HG03558 (cell line): Measurements from ENCODE around the gene GCKR.

ENCODE experiments used
- ATAC-seq: cut with Tn5 transposase; IDR thresholded peaks from one replicate; pipeline ENCODE4 v1.9.1; 2021; ENCODE audit warnings: moderate number of reproducible peaks; ENCODE audit not compliant: unreplicated experiment; ENCODE audit errors: extremely low read depth

GCKR gene, protein sequence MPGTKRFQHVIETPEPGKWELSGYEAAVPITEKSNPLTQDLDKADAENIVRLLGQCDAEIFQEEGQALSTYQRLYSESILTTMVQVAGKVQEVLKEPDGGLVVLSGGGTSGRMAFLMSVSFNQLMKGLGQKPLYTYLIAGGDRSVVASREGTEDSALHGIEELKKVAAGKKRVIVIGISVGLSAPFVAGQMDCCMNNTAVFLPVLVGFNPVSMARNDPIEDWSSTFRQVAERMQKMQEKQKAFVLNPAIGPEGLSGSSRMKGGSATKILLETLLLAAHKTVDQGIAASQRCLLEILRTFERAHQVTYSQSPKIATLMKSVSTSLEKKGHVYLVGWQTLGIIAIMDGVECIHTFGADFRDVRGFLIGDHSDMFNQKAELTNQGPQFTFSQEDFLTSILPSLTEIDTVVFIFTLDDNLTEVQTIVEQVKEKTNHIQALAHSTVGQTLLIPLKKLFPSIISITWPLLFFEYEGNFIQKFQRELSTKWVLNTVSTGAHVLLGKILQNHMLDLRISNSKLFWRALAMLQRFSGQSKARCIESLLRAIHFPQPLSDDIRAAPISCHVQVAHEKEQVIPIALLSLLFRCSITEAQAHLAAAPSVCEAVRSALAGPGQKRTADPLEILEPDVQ

DNA sequence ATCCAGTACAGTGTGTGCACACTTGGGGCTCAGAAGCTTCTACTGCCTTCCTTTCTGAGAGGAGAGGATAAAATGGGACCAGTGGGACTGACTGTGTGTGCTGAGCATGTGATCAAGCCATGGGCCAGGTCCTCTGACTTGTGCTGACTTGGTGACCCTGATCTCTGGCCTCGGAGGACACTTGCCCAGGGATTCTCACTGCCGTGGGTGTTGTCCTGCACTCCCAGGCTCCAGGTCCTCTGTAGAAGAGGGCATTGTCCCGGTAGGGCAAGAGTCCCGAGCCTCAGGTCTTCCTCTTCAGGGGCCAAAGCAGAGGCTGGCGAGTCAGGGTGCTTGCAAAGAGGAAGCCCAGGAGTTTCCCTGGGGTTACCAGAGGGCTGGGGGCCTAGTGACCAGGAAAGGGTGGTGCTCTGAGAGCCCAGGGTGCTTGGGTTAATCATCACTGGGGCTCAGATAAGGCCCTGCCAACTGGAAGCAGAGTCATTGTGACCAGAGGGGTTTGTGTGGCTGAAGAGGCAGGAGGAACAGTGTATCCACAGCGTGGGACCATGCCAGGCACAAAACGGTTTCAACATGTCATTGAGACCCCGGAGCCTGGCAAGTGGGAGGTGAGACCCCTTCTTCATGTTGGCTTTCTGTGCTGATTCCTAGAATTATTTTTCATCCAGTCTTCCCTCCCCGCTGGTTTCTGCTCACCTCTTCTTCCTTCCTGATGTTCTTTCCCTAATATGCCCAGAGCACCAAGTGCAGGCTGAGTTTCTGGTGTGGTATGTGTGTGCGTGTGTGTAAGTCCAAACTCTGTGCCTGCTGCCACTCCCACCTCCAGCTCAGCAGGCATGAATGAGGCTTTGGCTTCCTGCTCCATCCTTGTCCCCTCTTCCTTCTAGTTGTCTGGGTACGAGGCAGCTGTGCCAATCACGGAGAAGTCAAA, at the start of gene GCKR:
TSS of gene GCKR (plus strand) at position 483 of the 931 bp plus-strand sequence. CDS start at position 549, 66 bp downstream.
- no peak for ATAC-seq

DNA sequence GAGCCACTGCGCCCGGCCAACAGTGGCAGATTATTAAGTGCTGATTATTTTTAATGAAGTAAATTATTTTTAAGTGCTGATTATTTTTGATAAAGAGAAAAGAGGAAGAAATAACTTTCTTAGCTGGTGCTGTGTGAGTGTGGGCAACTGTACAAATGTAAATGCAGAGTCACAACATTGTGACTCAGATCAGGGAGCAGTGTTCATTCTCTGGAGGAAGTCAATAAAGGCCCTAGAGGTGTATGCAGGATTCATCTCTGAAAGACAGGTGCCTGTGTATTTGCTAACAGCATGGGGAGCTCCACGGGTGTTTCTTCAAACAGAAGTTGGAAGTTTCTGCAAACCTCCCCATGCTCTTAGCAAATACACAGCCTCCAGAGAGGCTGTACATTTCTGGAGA, 48.3 kb upstream of the GCKR start:
- ATAC-seq, result no peak

DNA sequence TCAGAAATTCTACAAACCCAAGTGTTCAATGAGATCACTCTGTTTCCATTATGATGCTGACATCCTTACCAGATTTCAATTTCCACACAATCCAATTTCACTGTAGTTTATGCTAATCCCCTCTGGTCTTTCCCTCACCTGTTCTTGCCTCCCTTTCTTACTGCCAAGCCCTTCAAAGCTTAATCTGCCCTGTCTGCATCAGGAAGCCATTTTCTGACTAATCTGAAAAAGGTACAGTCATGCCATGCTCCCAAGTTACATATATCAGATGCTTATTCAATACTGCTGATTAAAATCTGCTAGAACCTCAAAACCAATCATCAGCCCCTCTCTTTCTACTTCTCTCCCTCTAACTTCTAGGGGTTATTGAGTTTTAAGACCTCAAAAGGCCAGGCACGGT, 45.5 kb upstream of the GCKR start:
- ATAC-seq, result no peak

DNA sequence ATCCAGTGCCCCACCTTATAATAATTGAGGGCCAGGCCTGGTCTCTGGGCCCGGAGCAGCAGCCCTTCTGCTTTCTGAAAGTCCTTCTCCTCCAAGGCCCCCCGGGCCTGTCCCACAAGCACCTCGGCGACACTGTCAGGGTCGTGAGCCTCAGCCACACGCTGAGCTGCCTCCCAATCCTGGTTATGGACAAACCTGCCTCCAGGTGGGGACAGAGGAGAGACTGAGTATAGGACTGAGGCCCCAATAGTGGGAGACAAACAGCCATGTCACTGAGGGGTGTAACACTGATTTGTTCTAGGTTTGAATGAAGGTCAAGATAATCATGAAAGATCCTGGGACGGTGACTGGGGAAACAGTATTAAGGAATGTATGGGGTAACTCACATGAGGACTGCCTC, 42.7 kb upstream of the GCKR start:
- ATAC-seq, result no peak

DNA sequence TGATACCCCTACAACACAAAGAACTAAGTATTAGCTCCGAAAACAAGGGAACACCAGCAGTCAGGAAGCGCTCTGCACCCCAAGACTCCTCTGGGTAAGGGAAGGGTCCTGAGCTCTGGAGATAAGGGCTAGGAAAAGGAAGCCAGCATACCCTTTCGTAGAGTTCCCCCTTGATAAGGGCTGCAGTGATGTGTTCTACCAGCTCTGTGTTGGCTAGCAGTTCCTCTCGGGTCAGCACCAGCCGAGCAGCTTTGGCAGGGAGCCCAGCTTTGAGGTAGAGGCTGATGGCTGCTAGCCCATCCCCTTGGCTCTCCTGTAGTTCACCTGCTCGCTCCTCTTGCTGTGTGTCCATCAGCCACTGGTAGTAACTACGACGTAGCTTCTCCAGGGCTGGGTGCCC, 35.5 kb upstream of the GCKR start:
- ATAC-seq, result no peak

DNA sequence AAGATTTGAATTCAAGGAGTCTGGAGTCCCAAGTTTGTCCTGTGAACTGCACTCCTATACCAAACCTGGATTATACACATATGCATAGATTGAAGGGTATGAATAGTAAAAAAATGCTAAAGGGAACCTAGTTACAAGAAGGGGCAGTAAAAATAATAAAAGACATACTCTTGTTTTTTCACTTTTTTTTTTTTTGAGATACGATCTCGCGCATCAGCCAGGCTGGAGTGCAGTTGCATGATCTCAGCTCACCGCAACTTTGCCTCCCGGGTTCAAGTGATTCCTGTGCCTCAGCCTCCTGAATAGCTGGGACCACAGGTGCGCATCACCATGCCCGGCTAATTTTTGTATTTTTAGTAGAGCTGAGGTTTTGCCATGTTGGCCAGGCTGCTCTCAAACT, 32.2 kb upstream of the GCKR start:
- ATAC-seq, result no peak

DNA sequence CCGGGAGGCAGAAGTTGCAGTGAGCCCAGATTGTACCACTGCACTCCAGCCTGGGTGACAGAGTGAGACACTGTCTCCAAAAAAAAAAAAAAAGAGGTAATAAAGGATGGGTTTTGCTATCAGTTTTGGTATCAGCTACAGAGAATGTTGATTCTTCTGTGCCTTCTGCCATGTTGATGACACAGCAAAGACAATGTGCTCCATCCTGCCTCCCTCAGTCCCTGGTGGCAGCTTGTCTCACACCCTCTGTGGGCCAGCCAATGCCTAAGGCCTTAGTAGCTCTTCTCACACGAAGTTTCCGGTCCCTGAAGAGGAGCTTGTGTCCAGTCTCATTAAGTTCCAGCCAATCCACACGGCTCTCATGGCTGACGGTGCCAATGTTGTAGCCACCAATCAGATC, 24.7 kb upstream of the GCKR start:
- no peak for ATAC-seq

DNA sequence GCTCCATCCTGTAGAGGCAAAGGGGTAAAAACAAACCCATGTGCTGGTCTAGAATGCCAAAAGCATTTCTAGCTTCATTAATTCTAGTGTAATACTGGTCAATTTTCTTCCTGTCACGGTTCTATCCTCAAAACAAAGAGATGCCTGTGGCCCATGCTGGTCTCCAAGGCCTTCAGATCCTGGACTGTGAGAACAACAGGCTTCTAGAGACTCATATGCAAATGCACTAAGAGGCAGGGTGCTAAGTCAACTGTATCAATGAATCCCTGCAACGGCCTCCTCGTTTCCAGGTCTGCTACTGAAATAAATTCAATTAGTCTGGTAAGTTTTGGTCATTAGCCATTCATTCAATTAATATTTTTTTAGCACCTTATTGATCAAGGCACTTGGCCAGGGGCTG, 11.1 kb upstream of the GCKR start:
- no peak for ATAC-seq

DNA sequence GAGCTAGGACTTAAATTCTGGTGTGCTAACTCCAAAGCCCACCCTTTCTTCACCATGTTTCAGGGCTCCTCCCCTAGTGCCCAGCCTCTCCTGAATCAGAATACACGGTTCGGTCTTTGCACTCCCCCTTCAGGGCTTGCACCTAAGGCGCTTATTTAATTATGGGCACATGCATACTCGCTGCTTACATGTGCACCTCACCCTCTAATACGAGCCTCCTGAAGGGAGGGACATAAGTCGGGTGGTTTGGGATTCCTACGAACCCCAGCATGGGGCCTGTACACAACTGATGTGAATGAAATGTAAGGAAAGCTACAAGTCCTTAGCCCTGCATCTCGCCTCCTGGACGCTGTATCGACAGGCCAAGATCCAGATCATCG, 7.5 kb upstream of the GCKR start:
- no peak for ATAC-seq

DNA sequence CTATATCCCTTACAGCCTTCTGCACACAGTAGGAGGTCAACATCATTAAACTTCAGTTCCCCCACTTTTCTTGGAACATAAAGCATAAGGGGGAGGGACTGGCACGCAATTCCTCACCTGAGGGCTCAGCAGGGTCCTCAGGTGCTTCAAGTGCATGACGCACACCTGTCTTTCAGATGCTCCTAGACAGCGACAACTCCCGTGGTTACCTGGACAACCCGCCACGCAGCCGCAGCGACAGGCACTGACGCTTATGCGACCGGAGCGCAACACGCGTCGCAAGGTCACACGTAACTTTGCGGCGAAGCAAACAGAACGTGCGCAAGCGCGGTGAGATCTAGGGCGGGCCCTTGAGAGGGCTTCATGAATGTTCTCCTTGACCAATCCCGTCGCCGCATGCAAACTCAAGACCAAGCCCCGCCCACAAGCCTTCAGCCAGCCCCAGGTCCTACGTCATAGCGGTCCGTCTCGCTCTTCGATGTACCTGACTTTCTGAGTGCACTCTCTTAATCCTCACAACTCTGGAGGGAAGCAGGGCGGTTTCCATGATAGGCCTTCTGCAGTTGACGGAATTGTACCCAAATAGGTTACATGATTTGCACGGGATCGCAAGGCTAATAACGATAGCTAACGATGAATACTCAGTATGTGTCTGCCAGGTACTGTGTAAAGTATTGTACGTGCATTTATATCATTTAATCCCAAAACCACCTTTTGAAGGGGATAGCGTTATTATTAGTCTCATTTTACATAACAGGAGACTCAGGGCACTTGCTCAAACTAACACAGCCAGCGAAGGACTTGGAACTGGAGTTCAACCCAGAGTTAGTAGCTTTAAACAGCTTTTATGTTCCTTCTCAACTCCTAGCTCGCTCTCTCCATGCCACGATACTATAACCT, 6.9 kb upstream of the GCKR start, which contains the start of gene IFT172:
TSS of gene IFT172 (minus strand) at position 246 of the 900 bp plus-strand sequence. CDS start at position 156, 90 bp downstream.
- peak; percentile 83 for ATAC-seq

DNA sequence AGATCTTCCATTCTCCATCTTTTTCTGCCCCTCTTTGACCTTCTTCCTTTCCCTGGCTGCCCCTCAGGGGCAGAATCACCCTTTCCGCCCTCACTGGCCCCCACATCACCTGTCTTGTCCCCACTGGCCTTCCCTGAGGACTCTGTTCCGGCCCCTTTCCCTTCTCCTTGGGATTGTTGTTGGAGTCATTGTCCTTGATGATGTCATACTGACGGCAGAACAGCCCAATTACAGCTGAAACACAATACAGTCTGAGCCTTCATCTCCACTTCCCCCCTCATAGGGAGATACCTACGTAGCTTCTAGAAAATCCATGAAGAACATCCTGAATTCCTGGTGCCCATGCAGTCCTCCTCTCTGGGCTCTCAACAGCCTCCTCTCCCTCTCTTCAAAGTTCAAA, 4.1 kb upstream of the GCKR start:
- ATAC-seq, result no peak

DNA sequence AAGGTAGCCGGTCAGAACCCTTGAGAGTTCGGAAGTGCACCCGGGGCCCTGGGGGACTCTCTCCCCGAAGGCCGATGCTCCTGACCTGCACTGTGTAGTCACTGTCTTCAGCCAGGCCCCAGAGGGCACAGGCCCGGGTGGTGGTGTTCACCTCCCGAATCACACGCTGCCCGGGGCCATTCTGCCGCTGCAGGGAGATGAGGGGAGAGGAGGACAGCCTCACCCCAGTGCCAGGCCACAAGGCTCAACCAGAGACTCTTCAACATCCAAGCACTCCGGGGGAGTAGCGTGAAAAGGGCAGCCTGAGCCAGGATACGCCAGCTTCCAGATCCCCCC, 2.7 kb upstream of the GCKR start:
- no peak for ATAC-seq

DNA sequence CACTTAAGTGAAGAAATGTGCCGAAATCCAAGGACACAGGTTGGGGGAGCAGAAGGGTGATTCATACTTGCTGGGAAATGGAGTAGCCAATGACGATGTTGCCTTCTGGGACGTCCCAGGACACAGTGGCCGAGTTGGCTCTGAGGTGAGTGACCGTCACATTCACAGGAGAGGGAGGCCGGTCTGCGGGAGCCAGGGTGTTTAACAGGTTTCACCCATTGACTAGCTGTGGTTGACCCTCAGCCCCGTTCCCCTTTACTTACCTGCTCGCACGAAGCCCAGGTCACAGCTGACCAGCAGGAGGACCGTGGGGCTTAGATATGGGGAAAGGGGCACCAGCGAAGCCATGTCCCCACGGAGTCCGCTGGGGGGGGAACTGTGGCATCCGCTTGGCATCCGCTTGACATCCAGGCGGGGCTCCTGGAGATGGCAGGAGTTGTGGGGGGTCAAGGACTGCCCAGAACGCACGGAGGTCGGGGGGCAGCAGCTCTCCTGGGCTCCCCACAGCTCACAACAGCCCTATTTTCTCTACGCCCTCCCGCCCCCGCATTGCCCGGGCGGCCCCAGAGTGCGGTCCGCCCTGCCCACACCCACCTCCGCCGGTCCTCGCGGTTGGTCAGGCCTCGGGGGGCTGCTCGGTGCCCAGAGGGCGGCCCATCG, 2.2 kb upstream of the GCKR start:
- no peak for ATAC-seq

DNA sequence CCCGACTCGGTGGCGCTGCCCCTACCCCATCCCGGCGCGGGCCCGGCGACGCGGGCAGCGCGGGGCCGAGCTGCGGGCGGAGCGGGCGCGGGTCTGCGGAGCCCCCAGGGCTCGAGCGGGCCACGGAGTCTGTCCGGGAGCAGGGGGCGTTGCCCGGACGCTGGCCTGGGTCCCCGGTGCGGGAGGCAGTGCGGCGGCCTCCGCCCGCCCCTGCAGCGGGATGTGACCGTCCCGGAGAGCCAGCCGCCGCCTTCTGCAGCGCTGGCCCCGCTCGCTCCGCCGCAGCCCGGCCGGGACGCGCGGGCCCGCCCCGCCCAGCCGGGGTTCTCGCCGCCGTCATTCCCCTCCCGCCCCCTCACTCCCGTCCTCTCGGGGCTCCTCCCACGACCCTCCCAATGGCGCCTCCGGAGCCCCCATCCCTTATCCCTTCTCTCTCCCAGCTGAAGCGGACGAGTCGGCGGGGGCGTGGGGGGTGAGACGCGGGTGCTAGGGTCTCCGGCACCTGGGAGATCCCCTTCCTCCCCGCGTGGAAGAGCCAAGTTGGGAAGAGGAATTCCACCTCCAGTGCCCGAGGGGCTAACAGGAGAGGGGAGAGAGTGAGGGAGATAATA, 1.6 kb upstream of the GCKR start, which contains the start of gene FNDC4:
TSS of gene FNDC4 (minus strand) at position 257 of the 611 bp plus-strand sequence. CDS start 521 bp downstream, outside the sequence.
- no peak for ATAC-seq

DNA sequence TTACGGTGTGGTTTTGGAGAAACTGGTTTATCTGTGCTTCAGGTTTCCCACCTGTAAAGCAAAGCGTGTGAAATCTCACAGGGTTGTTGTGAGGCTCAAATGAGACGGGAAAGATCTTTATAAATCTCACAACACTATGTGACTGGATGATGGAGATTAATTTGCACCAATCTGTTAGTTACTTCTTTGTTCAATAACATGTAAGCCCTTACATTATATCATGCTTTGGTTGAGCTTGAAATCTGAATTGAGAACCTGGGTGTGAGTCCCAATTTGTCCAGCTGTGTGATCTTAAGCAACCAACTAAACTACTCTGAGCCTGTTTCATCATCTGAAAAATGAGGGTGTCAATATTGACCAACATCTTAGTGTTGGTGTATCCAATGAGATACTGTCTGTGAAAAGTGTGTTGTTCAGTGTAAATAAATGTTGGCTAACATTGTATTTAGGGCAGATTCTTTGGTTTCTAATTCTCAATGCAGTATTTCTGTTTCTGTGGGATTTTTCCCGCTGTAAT, 741 bp upstream of the GCKR start:
- ATAC-seq, result no peak

DNA sequence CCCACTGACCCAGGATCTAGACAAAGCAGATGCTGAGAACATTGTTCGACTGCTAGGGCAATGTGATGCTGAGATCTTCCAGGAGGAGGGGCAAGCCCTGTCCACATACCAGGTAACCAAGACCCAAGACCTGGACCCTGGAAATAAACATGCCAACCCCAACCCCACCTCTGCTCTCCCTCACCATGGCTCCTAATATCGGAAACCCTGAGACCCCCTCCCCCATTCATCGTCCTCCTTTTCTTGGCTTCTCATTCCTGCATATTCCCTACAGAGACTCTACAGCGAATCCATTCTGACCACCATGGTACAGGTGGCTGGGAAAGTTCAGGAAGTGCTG, 619 bp downstream of the GCKR start:
- ATAC-seq, result no peak

DNA sequence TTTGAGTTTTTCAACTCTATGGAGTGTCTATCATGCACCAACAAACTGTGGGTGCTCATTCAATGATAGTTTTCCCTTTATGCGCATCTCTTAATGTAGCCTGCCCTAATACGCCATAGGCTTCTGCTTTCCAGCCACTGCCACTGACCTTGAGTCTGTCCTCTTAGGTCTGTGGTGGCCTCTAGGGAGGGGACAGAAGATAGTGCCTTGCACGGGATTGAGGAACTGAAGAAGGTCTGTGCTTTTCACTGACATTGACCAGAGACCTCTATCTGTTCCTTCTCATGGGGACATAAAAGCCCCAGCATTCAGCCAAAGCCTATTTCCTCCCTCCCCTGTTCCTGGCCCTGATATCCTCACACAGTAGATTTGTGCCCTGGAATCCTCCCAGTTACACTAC, 2.3 kb downstream of the GCKR start:
- no peak for ATAC-seq

DNA sequence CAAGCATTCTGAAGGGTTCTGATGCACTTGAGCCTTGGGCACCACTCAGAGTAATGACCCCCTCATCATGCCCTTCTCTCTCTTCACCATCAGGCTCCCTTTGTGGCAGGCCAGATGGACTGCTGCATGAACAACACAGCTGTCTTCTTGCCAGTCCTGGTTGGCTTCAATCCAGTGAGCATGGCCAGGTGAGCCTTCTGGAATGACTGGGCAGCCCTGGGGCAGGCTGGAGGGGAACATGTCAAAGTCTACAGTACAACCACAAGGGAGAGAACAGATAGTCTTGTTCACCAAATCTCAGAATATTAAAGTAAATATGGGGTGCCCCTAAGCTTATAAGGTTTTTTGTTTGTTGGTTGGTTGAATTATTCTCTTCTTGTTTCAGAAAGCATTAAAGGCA, 4.4 kb downstream of the GCKR start:
- no peak for ATAC-seq

DNA sequence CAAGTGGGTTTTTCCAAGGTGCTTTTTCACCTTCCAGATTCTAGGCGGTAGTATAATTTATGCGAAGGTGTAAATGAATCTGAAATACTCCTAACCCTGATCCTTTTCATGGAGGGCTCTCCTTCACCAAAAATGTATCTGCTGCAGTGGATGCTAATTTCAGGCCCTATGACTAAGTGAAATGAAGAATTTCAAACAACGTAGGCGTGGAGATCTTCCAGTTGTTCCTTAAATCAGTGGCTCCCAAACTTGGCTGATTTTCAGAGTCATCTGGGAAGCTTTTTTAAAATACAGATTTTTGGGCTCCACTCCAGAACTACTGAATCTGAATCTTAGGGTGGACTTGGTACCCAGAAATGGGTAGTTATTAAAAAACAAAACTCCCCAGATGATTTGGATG, 5.5 kb downstream of the GCKR start:
- ATAC-seq, result no peak
